ENCODE results near the gene LRCH2. TPM values are rescaled to one million over a fixed set of nuclear protein-coding genes. Genes with fewer than 3 reads are reported as not detected.
"Not testable (repeated sequence)": the region's sequence is repeated elsewhere in the genome, so short reads cannot be mapped to it uniquely, and the experiment has no call there.

LRCH2 gene
- total RNA-seq, 1 experiment from 2014 or later: not detected

- peak in 1 of 2 experiments; percentile 65 for DNase-seq
- Histone ChIP-seq H2AFZ (no peak overlapping the region), H3K27me3 (ENCODE audit: insufficient read depth, low read depth) (no peaks in the 10 kb centered on the region), H4K20me1 (ENCODE audit: insufficient read depth) (no peaks in the 10 kb centered on the region), H3K4me2 (peak overlapping the region; percentile 14), H3K9me3 (ENCODE audit: insufficient read depth, low read depth) (no peaks in the 10 kb centered on the region), H3K36me3 (ENCODE audit: low read depth) (no peaks in the 10 kb centered on the region), H3F3A (ENCODE audit: insufficient read depth, low read depth) (0 out of 2 replicates have a peak, but pooled peaks cover 5% of the 10 kb centered on the region), H3K4me1 (replicated peaks; ENCODE audit: insufficient read depth) (peaks cover 16% of the 10 kb centered on the region), H3K9me2 (ENCODE audit: insufficient read depth) (no peaks in the 10 kb centered on the region; the same call in 1 of the 2 replicates), H3K4me3 (no peak overlapping the region), H3K79me2 (ENCODE audit: low read depth) (no peaks in the 10 kb centered on the region), H3K27ac (0 out of 2 replicates have a peak overlapping the region, but pooled peaks have one; percentile 3)
- ChIA-PET POLR2A (ENCODE audit: unreplicated experiment) (interaction anchor here (0.6 kb wide), 1 partner anchor 319 kb away, joined by 3 read pairs; no protein-coding TSS in a partner anchor), CTCF (no interaction called here)
- intact Hi-C loops (cut with micrococcal nuclease; ENCODE audit: unreplicated experiment): no loop called here
- TF ChIP-seq EZH2 (IDR thresholded peaks at IDR 0.05; ENCODE audit: low read depth): no peak
- TF ChIP-seq, protein P1, sequence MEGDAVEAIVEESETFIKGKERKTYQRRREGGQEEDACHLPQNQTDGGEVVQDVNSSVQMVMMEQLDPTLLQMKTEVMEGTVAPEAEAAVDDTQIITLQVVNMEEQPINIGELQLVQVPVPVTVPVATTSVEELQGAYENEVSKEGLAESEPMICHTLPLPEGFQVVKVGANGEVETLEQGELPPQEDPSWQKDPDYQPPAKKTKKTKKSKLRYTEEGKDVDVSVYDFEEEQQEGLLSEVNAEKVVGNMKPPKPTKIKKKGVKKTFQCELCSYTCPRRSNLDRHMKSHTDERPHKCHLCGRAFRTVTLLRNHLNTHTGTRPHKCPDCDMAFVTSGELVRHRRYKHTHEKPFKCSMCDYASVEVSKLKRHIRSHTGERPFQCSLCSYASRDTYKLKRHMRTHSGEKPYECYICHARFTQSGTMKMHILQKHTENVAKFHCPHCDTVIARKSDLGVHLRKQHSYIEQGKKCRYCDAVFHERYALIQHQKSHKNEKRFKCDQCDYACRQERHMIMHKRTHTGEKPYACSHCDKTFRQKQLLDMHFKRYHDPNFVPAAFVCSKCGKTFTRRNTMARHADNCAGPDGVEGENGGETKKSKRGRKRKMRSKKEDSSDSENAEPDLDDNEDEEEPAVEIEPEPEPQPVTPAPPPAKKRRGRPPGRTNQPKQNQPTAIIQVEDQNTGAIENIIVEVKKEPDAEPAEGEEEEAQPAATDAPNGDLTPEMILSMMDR (conservative IDR thresholded peaks at IDR 0.05): no peak
- BruUV-seq (replicated peaks): no TSS peak
Measured at GRCh38 chrX:115229337-115230003, 4.4 kb downstream of the LRCH2 start.

GRCh38 chrX:115226929-115227328 is 7.0 kb downstream of the LRCH2 start:
- Histone ChIP-seq H3K4me2 (no peak overlapping the region), H3K4me1 (replicated peaks; ENCODE audit: insufficient read depth) (peaks cover 16% of the 10 kb centered on the region), H3F3A (ENCODE audit: insufficient read depth, low read depth) (0 out of 2 replicates have a peak, but pooled peaks cover 5% of the 10 kb centered on the region), H2AFZ (no peak overlapping the region), H3K27ac (no peak overlapping the region), H3K9me2 (ENCODE audit: insufficient read depth) (no peaks in the 10 kb centered on the region), H3K4me3 (no peak overlapping the region), H3K9me3 (ENCODE audit: insufficient read depth, low read depth) (no peaks in the 10 kb centered on the region), H4K20me1 (ENCODE audit: insufficient read depth) (no peaks in the 10 kb centered on the region), H3K79me2 (ENCODE audit: low read depth) (no peaks in the 10 kb centered on the region), H3K27me3 (ENCODE audit: insufficient read depth, low read depth) (no peaks in the 10 kb centered on the region), H3K36me3 (ENCODE audit: low read depth) (no peaks in the 10 kb centered on the region)
- intact Hi-C loops (cut with micrococcal nuclease; ENCODE audit: unreplicated experiment): loop anchor here (1.0 to 2.0 kb wide), 5 partner anchors 103 to 463 kb away; partner anchors contain the start of gene PLS3
- POLR2A ChIA-PET (ENCODE audit: unreplicated experiment): no interaction called here
- BruUV-seq (replicated peaks): no TSS peak
- CTCF ChIA-PET: no interaction called here
- DNase-seq: peak; percentile 27 to 63
- no peak for TF ChIP-seq EZH2 (IDR thresholded peaks at IDR 0.05; ENCODE audit: low read depth)
- TF ChIP-seq, protein P1 (conservative IDR thresholded peaks at IDR 0.05): peak; percentile 80

- H3K4me3 ChIP-seq; H3K27ac ChIP-seq; H3K9me3 ChIP-seq (ENCODE audit: insufficient read depth, low read depth); POLR2A ChIA-PET (ENCODE audit: unreplicated experiment); H3K9me2 ChIP-seq (ENCODE audit: insufficient read depth); DNase-seq; BruUV-seq (replicated peaks); H3F3A ChIP-seq (ENCODE audit: insufficient read depth, low read depth); intact Hi-C loops (cut with micrococcal nuclease; ENCODE audit: unreplicated experiment); H2AFZ ChIP-seq; H3K4me1 ChIP-seq (replicated peaks; ENCODE audit: insufficient read depth); H4K20me1 ChIP-seq (ENCODE audit: insufficient read depth); H3K79me2 ChIP-seq (ENCODE audit: low read depth); H3K4me2 ChIP-seq; CTCF ChIA-PET; H3K27me3 ChIP-seq (ENCODE audit: insufficient read depth, low read depth); H3K36me3 ChIP-seq (ENCODE audit: low read depth): not testable (repeated sequence)
Measured at GRCh38 chrX:115217346-115217745, 16.6 kb downstream of the LRCH2 start.
